Measurements from ENCODE around the gene FES.

Gene FES

DNA sequence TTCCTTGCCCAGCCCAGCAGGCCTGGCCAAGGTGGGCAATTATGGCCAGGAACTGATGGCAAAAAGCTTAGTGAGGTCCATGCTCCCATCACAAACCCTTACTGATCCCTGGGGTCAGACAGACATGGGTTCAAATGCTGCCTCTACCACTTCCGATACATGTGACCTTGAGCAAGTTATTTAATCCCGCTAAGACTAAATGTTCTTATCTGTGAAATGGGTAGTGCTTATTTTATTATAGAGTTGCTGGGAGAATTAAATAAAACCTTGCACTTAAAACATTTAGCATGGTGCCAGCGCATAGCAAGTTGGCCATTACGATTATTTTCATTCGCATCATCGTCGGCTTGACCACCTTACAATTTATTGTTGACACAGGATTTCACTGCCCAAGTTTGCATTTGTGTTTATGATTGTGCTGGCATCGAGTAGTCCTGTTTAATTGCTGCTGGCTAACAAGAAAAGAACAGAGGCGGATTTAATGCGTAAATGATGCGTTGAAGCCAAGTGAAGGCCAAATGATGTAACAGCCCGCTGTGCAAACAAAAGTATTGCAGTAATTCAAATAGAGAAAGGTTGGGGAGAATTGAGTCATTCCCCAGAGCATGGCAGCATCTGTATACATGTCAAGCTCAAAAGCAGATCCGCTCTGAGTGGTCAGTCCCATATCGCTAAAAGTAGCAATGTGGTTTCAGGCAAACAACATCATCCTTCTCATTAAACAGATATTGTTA lies 23.2 kb upstream of the FES start:
- ChIA-PET POLR2A (interaction anchor here (0.7 kb wide), 1 partner anchor 10 kb away, joined by 5 read pairs; no protein-coding TSS in a partner anchor), CTCF (interaction anchor here (0.7 kb wide), 1 partner anchor 12 kb away, joined by 3 read pairs; no protein-coding TSS in a partner anchor)
- no peak for TF ChIP-seq FOXA1 (IDR thresholded peaks at IDR 0.05)
- no peak for TF ChIP-seq TARDBP (IDR thresholded peaks at IDR 0.05)
- TF ChIP-seq L3MBTL2 (conservative IDR thresholded peaks at IDR 0.05) = no peak
- no peak for TF ChIP-seq SUZ12 (IDR thresholded peaks at IDR 0.05)
- TF ChIP-seq BHLHE40 (IDR thresholded peaks at IDR 0.05; ENCODE audit: borderline replicate concordance) = no peak
- TF ChIP-seq SP1 (IDR thresholded peaks at IDR 0.05) = no peak
- TF ChIP-seq CTBP1 (IDR thresholded peaks at IDR 0.05; ENCODE audit: borderline replicate concordance) = no peak
- TF ChIP-seq ARNT (IDR thresholded peaks at IDR 0.05) = no peak
- no peak for TF ChIP-seq NFRKB (IDR thresholded peaks at IDR 0.05)
- TF ChIP-seq HDGF (IDR thresholded peaks at IDR 0.05; ENCODE audit: borderline replicate concordance) = no peak
- no peak for TF ChIP-seq ELF4 (IDR thresholded peaks at IDR 0.05)
- TF ChIP-seq FOXK2 (IDR thresholded peaks at IDR 0.05) = no peak
- no peak for DNase-seq (ENCODE audit: extremely low spot score)

DNA sequence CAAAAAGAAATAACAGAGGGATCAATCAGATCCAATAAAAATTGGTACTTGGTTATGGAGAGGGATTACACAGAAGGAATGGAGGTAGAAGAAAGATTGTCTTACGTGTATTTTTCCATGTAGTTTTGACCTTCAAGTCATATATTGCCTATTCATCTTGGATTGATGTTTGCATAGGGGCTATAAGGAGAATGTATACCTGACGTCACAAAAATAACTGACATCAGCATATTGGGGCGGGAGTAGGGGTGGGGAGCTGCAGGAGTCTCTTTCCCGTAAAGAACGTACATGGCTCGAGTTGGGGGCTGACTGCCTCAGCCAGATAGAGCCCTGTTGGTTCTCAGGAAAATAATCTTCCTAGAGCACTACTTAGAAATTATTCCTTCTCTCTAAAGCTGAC lies 21.8 kb upstream of the FES start:
- ChIA-PET CTCF (no interaction called here), POLR2A (no interaction called here)
- no peak for DNase-seq (ENCODE audit: extremely low spot score)
- no peak for TF ChIP-seq BHLHE40 (IDR thresholded peaks at IDR 0.05; ENCODE audit: borderline replicate concordance)
- TF ChIP-seq HDGF (IDR thresholded peaks at IDR 0.05; ENCODE audit: borderline replicate concordance) = no peak
- TF ChIP-seq SUZ12 (IDR thresholded peaks at IDR 0.05) = no peak
- no peak for TF ChIP-seq SP1 (IDR thresholded peaks at IDR 0.05)
- TF ChIP-seq FOXK2 (IDR thresholded peaks at IDR 0.05) = no peak
- TF ChIP-seq L3MBTL2 (conservative IDR thresholded peaks at IDR 0.05) = no peak
- TF ChIP-seq ARNT (IDR thresholded peaks at IDR 0.05) = no peak
- no peak for TF ChIP-seq ZNF384 (IDR thresholded peaks at IDR 0.05)
- TF ChIP-seq TARDBP (IDR thresholded peaks at IDR 0.05) = no peak
- no peak for TF ChIP-seq CTBP1 (IDR thresholded peaks at IDR 0.05; ENCODE audit: borderline replicate concordance)
- TF ChIP-seq NFRKB (IDR thresholded peaks at IDR 0.05) = no peak
- no peak for TF ChIP-seq FOXM1 (IDR thresholded peaks at IDR 0.05; ENCODE audit: borderline replicate concordance)
- no peak for TF ChIP-seq FOXA1 (IDR thresholded peaks at IDR 0.05)
- TF ChIP-seq ELF4 (IDR thresholded peaks at IDR 0.05) = no peak
- TF ChIP-seq LEF1 (IDR thresholded peaks at IDR 0.05; ENCODE audit: borderline replicate concordance) = no peak
- TF ChIP-seq, protein P1, sequence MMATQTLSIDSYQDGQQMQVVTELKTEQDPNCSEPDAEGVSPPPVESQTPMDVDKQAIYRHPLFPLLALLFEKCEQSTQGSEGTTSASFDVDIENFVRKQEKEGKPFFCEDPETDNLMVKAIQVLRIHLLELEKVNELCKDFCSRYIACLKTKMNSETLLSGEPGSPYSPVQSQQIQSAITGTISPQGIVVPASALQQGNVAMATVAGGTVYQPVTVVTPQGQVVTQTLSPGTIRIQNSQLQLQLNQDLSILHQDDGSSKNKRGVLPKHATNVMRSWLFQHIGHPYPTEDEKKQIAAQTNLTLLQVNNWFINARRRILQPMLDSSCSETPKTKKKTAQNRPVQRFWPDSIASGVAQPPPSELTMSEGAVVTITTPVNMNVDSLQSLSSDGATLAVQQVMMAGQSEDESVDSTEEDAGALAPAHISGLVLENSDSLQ (IDR thresholded peaks at IDR 0.05) = no peak

DNA sequence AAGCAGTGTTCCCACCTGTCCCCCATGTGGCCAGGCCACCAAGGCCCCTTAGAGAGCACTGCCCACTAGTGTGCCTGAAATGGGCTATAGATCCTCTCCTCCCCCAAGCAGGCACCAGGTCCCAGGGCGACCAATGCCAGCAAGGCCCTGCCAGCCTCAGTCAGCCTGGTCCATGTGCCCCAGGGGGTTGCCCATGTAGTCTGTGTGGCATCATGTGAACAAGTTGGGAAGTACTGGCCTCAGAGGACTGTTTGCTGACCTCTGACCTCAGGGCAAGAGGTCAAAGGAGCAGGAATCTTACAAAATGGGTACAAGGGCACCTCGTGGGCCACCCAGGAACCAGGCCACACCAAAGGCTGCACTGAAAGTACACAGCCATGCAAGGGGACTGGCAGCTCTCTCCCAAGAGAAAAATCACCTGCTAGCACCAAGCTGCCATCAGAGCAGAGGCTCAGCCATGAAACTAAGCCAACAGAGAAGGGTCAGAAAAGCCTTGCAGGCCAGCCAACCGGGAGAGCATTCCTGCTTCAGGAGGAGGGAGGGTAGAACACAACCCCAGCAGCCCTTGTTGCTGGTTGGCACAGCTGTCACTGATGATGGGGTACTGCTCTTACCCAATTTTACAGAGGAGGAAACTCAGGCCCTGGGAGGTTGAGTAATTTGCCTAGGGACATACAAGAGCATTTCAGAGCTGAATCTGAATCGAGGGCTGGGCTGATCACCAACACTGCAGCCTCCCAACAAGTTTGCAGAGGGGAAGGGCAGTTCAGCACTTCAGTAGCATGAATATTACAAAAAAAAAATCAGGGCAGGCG lies 21.1 kb upstream of the FES start:
- no peak for DNase-seq (ENCODE audit: extremely low spot score)
- ChIA-PET CTCF (no interaction called here), POLR2A (interaction anchor here (1.0 to 1.2 kb wide), 2 partner anchors 69 to 146 kb away, joined by 3 to 4 read pairs; partner anchors contain the start of genes BLM and HDDC3)
- TF ChIP-seq FOXM1 (IDR thresholded peaks at IDR 0.05; ENCODE audit: borderline replicate concordance) (no peak), HDGF (IDR thresholded peaks at IDR 0.05; ENCODE audit: borderline replicate concordance) (no peak), ZNF384 (IDR thresholded peaks at IDR 0.05) (no peak), NFRKB (IDR thresholded peaks at IDR 0.05) (no peak)
- TF ChIP-seq, protein P1 (IDR thresholded peaks at IDR 0.05) = no peak

DNA sequence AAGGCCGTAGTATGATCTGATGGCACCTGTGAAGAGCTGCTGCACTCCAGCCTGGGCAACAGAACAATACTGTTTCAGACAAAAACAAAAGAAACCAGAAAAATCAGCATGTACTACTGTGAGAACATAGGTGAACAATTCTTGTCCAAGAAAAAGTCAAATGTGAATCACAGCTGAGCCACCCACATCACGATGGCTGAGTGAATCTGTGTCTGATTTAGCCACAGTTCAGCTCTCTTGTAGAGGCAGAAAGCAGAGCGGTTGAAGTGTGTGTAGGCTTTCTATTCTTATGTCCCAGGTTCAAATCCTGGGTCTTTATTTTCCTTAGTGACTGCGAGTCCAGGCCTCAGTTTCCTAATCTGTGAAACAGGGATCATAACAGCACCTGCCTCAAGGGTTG lies 20.3 kb upstream of the FES start:
- DNase-seq (ENCODE audit: extremely low spot score) = no peak
- TF ChIP-seq SUZ12 (IDR thresholded peaks at IDR 0.05) = no peak
- TF ChIP-seq, protein P1 (IDR thresholded peaks at IDR 0.05) = no peak
- no peak for TF ChIP-seq NFRKB (IDR thresholded peaks at IDR 0.05)
- no peak for TF ChIP-seq ZNF384 (IDR thresholded peaks at IDR 0.05)
- TF ChIP-seq FOXM1 (IDR thresholded peaks at IDR 0.05; ENCODE audit: borderline replicate concordance) = no peak
- no peak for TF ChIP-seq BHLHE40 (IDR thresholded peaks at IDR 0.05; ENCODE audit: borderline replicate concordance)
- no peak for TF ChIP-seq LEF1 (IDR thresholded peaks at IDR 0.05; ENCODE audit: borderline replicate concordance)
- no peak for TF ChIP-seq ELF4 (IDR thresholded peaks at IDR 0.05)
- ChIA-PET CTCF (no interaction called here), POLR2A (interaction anchor here (1.0 to 1.2 kb wide), 2 partner anchors 69 to 147 kb away, joined by 3 to 4 read pairs; partner anchors contain the start of genes BLM and HDDC3)

DNA sequence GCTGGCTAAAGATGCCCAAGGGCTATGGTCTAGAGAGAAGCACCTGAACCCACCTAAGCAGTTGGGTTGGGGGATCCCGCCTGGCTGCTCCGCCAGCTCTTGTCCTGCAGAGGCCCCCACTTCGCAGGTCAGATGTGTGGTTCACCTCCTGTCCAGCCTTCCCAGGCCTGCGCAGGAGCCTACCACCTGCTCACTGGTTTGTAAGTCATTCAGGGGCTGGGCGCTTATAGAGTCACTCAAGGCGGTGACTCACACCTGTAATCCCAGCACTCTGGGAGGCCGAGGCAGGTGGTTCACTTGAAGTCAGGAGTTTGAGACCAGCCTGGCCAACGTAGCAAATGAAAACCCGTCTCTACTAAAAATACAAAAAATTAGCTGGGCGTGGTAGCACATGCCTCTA lies 19.8 kb upstream of the FES start:
- TF ChIP-seq FOXM1 (IDR thresholded peaks at IDR 0.05; ENCODE audit: borderline replicate concordance) = no peak
- no peak for TF ChIP-seq LEF1 (IDR thresholded peaks at IDR 0.05; ENCODE audit: borderline replicate concordance)
- TF ChIP-seq BHLHE40 (IDR thresholded peaks at IDR 0.05; ENCODE audit: borderline replicate concordance) = no peak
- no peak for TF ChIP-seq L3MBTL2 (conservative IDR thresholded peaks at IDR 0.05)
- no peak for TF ChIP-seq SUZ12 (IDR thresholded peaks at IDR 0.05)
- TF ChIP-seq ARNT (IDR thresholded peaks at IDR 0.05) = no peak
- no peak for TF ChIP-seq FOXA1 (IDR thresholded peaks at IDR 0.05)
- no peak for TF ChIP-seq ZNF384 (IDR thresholded peaks at IDR 0.05)
- no peak for TF ChIP-seq ELF4 (IDR thresholded peaks at IDR 0.05)
- TF ChIP-seq SP1 (IDR thresholded peaks at IDR 0.05) = no peak
- TF ChIP-seq TARDBP (IDR thresholded peaks at IDR 0.05) = no peak
- TF ChIP-seq, protein P1 (IDR thresholded peaks at IDR 0.05) = no peak
- no peak for TF ChIP-seq FOXK2 (IDR thresholded peaks at IDR 0.05)
- ChIA-PET CTCF (no interaction called here), POLR2A (interaction anchor here (1.0 to 1.2 kb wide), 2 partner anchors 68 to 147 kb away, joined by 3 to 4 read pairs; partner anchors contain the start of genes BLM and HDDC3)

More for the DNA sequence above, 19.8 kb upstream of the FES start:
- no peak for DNase-seq (ENCODE audit: extremely low spot score)

Measured in HEK293T (cell line).